GM12891 (cell line): ENCODE results near the gene SLC16A4.

Source experiments
- POLR2A ChIP-seq: IDR thresholded peaks from 2 replicates; pipeline ENCODE4 v1.6.1; 2011; ENCODE audit warnings: low read depth, low read length, control low read depth
- POLR2AphosphoS5 ChIP-seq: IDR thresholded peaks from 2 replicates; pipeline ENCODE4 v1.6.1; 2011; ENCODE audit warnings: low read depth, low read length, control low read depth

DNA sequence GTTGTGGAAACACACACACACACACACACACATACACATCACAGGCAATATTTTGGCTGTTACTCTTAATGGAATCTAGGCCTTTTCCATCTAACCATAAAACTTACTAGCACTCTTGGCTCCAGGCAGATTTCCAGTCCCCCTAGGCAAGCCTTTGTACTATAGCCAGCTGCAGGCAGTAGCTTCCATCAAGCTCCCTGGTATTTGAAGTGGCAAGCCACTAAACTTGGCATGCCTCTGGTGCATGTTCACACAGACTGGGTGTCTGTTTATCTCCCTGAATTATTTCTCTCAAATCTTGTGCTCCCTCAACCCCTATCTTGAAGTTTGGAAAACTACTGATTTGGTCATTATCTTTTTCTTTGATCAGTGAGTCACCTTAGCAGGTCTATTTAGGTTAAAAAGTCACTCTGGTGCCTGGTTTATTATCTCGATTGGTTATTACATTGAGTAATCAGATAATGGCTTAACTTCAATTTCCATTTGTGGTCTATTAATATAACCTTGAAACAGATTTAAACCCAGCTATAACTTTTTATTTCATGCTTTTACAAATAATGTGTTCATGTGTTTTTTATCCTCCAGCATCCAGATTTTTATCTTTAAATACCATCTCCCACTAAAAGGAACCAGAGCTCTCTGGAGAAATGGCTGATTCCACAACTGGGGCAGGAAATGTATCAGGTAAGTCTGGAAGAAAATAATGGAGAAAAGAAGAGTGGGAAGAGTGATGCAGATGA lies 54.4 kb downstream of the SLC16A4 start:
- TF ChIP-seq POLR2AphosphoS5 (no peak), POLR2A (no peak)
